DND-41 (cell line): Measurements from ENCODE around the gene GNMT.
A peak's percentile ranks its signal among the peaks of the same experiment; 100 is the strongest.

Experiments
- ATAC-seq: fragments of 200-7000 bp; cut with Tn5 transposase; 3 replicates; pipeline ENCODE4 v1.9.1; 2021; ENCODE audit warnings: low read depth; ENCODE audit not compliant: insufficient read depth
- DNase-seq: peaks from one replicate; pipeline ENCODE4 v3.0.0-alpha.2; 2020
- H2AFZ ChIP-seq: 2 replicates; pipeline ENCODE4 v1.6.0; 2012; ENCODE audit warnings: low read depth, low read length
- H3K27ac ChIP-seq: 2 replicates; pipeline ENCODE4 v1.5.1; 2012; ENCODE audit warnings: low read length, inconsistent platforms
- H3K27me3 ChIP-seq: fragments of 200-600 bp; sonication (generic); 2 replicates; pipeline ENCODE4 v1.6.0; 2012; ENCODE audit warnings: low read length, mild to moderate bottlenecking, inconsistent platforms; ENCODE audit not compliant: insufficient read depth, poor library complexity
- H3K36me3 ChIP-seq: 2 replicates; pipeline ENCODE4 v1.5.1; 2012; ENCODE audit warnings: low read length, inconsistent platforms; ENCODE audit not compliant: insufficient read depth
- H3K4me1 ChIP-seq: 2 replicates; pipeline ENCODE4 v1.5.1; 2012; ENCODE audit warnings: mild to moderate bottlenecking, low read length; ENCODE audit not compliant: insufficient read depth
- H3K4me2 ChIP-seq: 2 replicates; pipeline ENCODE4 v1.6.0; 2012; ENCODE audit warnings: mild to moderate bottlenecking, moderate library complexity, low read length, inconsistent platforms; ENCODE audit not compliant: insufficient read depth
- H3K4me3 ChIP-seq, 2 experiments: fragments of 200-600 bp in 1 of 2; shearing (Covaris generic) in 1 of 2; 2 replicates each; pipeline ENCODE4 v1.5.1; 2012 to 2016; ENCODE audit warnings: inconsistent platforms in 2 of 2, low read length in 2 of 2, mild to moderate bottlenecking in 2 of 2, low read depth in 1 of 2, moderate library complexity in 1 of 2
- H3K79me2 ChIP-seq: 2 replicates; pipeline ENCODE4 v1.6.0; 2012; ENCODE audit warnings: low read length, inconsistent platforms; ENCODE audit not compliant: insufficient read depth
- H3K9ac ChIP-seq: 2 replicates; pipeline ENCODE4 v1.6.0; 2012; ENCODE audit warnings: low read depth, mild to moderate bottlenecking, inconsistent platforms, low read length, moderate library complexity
- H3K9me3 ChIP-seq: 2 replicates; pipeline ENCODE4 v1.5.1; 2012; ENCODE audit warnings: low read length, moderate library complexity, mild to moderate bottlenecking, inconsistent platforms; ENCODE audit not compliant: insufficient read depth, severe bottlenecking
- H4K20me1 ChIP-seq: 2 replicates; pipeline ENCODE4 v1.6.0; 2012; ENCODE audit warnings: low read length; ENCODE audit not compliant: insufficient read depth
- CTCF ChIP-seq: IDR thresholded peaks from 2 replicates; pipeline ENCODE4 v1.5.1; 2012; ENCODE audit warnings: borderline replicate concordance, low read length, moderate library complexity, mild to moderate bottlenecking; ENCODE audit not compliant: poor library complexity, severe bottlenecking; ENCODE audit errors: extremely low read depth
- EZH2 ChIP-seq: IDR thresholded peaks from 3 replicates; pipeline ENCODE4 v1.6.1; 2012; ENCODE audit warnings: borderline replicate concordance, low read depth, mild to moderate bottlenecking, moderate library complexity, low read length, inconsistent platforms; ENCODE audit not compliant: severe bottlenecking

Gene GNMT

GRCh38 chr6:43013097-43013842 lies 52.7 kb downstream of the GNMT start:
- H2AFZ ChIP-seq, result peak overlapping the region; percentile 95
- peaks cover 62% of the 10 kb centered on the region for H3K4me1 ChIP-seq
- H3K4me2 ChIP-seq, result peak overlapping the region; percentile 99
- peak overlapping the region; percentile 86 for H3K27ac ChIP-seq
- H3K9ac ChIP-seq, result peak overlapping the region; percentile 90
- H3K27me3 ChIP-seq, result no peaks in the 10 kb centered on the region
- H3K79me2 ChIP-seq, result peaks cover 70% of the 10 kb centered on the region
- no peak for TF ChIP-seq EZH2
- no peak for TF ChIP-seq CTCF
- DNase-seq (no peak), ATAC-seq (peak; percentile 0; the same call in 1 of the 3 replicates)
- peaks cover 72% of the 10 kb centered on the region for H3K36me3 ChIP-seq
- H4K20me1 ChIP-seq, result peaks cover 27% of the 10 kb centered on the region; the same call in 1 of the 2 replicates
- H3K4me3 ChIP-seq, result peak overlapping the region; percentile 91 to 94
- no peaks in the 10 kb centered on the region for H3K9me3 ChIP-seq
